HG03103 (cell line): ENCODE data around the gene MSANTD1.

ENCODE experiments used
- ATAC-seq: cut with Tn5 transposase; IDR thresholded peaks from one replicate; pipeline ENCODE4 v1.9.1; 2021; ENCODE audit warnings: low read depth; ENCODE audit not compliant: unreplicated experiment

Gene MSANTD1

GRCh38 chr4:3232001-3232400 is 17.0 kb upstream of the MSANTD1 start:
- no peak for ATAC-seq

- no peak for ATAC-seq
Observed at GRCh38 chr4:3232871-3233271, 16.1 kb upstream of the MSANTD1 start.

- no peak for ATAC-seq
Observed at GRCh38 chr4:3233391-3234071, 15.4 kb upstream of the MSANTD1 start.

GRCh38 chr4:3234171-3235029 is 14.6 kb upstream of the MSANTD1 start:
- no peak for ATAC-seq

- no peak for ATAC-seq
Observed at GRCh38 chr4:3235030-3235345, 14.0 kb upstream of the MSANTD1 start.

- ATAC-seq: no peak
Observed at GRCh38 chr4:3235581-3235980, 13.4 kb upstream of the MSANTD1 start.

GRCh38 chr4:3236326-3236878 is 12.6 kb upstream of the MSANTD1 start:
- ATAC-seq: no peak

- no peak for ATAC-seq
Observed at GRCh38 chr4:3237266-3237665, 11.7 kb upstream of the MSANTD1 start.

- no peak for ATAC-seq
Observed at GRCh38 chr4:3237712-3238560, 11.0 kb upstream of the MSANTD1 start.

- no peak for ATAC-seq
Observed at GRCh38 chr4:3238721-3239120, 10.2 kb upstream of the MSANTD1 start.

- no peak for ATAC-seq
Observed at GRCh38 chr4:3239303-3239702, 9.7 kb upstream of the MSANTD1 start.

- no peak for ATAC-seq
Observed at GRCh38 chr4:3239998-3240920, 8.7 kb upstream of the MSANTD1 start.

- no peak for ATAC-seq
Observed at GRCh38 chr4:3240936-3241522, 7.9 kb upstream of the MSANTD1 start.

- no peak for ATAC-seq
Observed at GRCh38 chr4:3241898-3242524, 6.9 kb upstream of the MSANTD1 start.

GRCh38 chr4:3243136-3243780 is 5.7 kb upstream of the MSANTD1 start:
- no peak for ATAC-seq

- no peak for ATAC-seq
Observed at GRCh38 chr4:3244002-3244401, 5.0 kb upstream of the MSANTD1 start.

GRCh38 chr4:3244747-3245146 is 4.2 kb upstream of the MSANTD1 start:
- ATAC-seq: no peak

- no peak for ATAC-seq
Observed at GRCh38 chr4:3245676-3246075, 3.3 kb upstream of the MSANTD1 start.
